Measurements from ENCODE around the gene SPDYE8.
"Not testable (repeated sequence)": the region's sequence is repeated elsewhere in the genome, so short reads cannot be mapped to it uniquely, and the experiment has no call there.

SPDYE8 gene

GRCh38 chr7:73029666-73030065 lies at the start of gene SPDYE8:
Gene SPDYE8, minus strand, starts transcription at chr7:73029766. Its CDS starts 1,800 bp downstream, at chr7:73027966.
- H3K4me1 ChIP-seq (ENCODE audit: control insufficient read depth, insufficient read depth, low read length); POLR2A ChIA-PET; CTCF ChIA-PET; H3K36me3 ChIP-seq (ENCODE audit: control insufficient read depth in 2 of 2, insufficient read depth in 1 of 2, low read length in 2 of 2); H3K4me3 ChIP-seq (ENCODE audit: low read depth, low read length); H3K27ac ChIP-seq (ENCODE audit: extremely low read depth, low read depth, low read length); H3K9me3 ChIP-seq (ENCODE audit: control insufficient read depth, insufficient read depth, low read depth, low read length): not testable (repeated sequence)

GRCh38 chr7:73057811-73058210 lies 28.2 kb upstream of the SPDYE8 start, which contains the start of gene SPDYE11:
Gene SPDYE11, minus strand, starts transcription at chr7:73057911. Its CDS starts 1,800 bp downstream, at chr7:73056111.
- H3K36me3 ChIP-seq (ENCODE audit: control insufficient read depth in 2 of 2, insufficient read depth in 1 of 2, low read length in 2 of 2); CTCF ChIA-PET; H3K4me3 ChIP-seq (ENCODE audit: low read depth, low read length); H3K27ac ChIP-seq (ENCODE audit: extremely low read depth, low read depth, low read length); H3K9me3 ChIP-seq (ENCODE audit: control insufficient read depth, insufficient read depth, low read depth, low read length); H3K4me1 ChIP-seq (ENCODE audit: control insufficient read depth, insufficient read depth, low read length); POLR2A ChIA-PET: not testable (repeated sequence)

GRCh38 chr7:73006491-73006890 lies 23.1 kb downstream of the SPDYE8 start:
- CTCF ChIA-PET; POLR2A ChIA-PET; H3K4me1 ChIP-seq (ENCODE audit: control insufficient read depth, insufficient read depth, low read length); H3K9me3 ChIP-seq (ENCODE audit: control insufficient read depth, insufficient read depth, low read depth, low read length); H3K36me3 ChIP-seq (ENCODE audit: control insufficient read depth in 2 of 2, insufficient read depth in 1 of 2, low read length in 2 of 2); H3K27ac ChIP-seq (ENCODE audit: extremely low read depth, low read depth, low read length): not testable (repeated sequence)
- peak overlapping the region; percentile 25 for H3K4me3 ChIP-seq (ENCODE audit: low read depth, low read length)

GRCh38 chr7:73005693-73006447 lies 23.7 kb downstream of the SPDYE8 start:
- POLR2A ChIA-PET, result not testable (repeated sequence)
- peak; percentile 83 for TF ChIP-seq ZNF561 (tag by site-specific recombination; IDR thresholded peaks at IDR 0.05; ENCODE audit: borderline replicate concordance)
- peak; percentile 72 for TF ChIP-seq EGR2 (tag by site-specific recombination; IDR thresholded peaks at IDR 0.05; ENCODE audit: low read depth)
- TF ChIP-seq PRDM4 (tag by site-specific recombination; IDR thresholded peaks at IDR 0.05), result peak; percentile 94
- TF ChIP-seq ZNF76 (tag by site-specific recombination; IDR thresholded peaks at IDR 0.05; ENCODE audit: borderline replicate concordance, low read depth), result peak; percentile 27; the same call in 1 of the 2 replicates
- TF ChIP-seq PRDM10 (tag by site-specific recombination; IDR thresholded peaks at IDR 0.05), result peak; percentile 63
- TF ChIP-seq ZBTB8A (tag by site-specific recombination; IDR thresholded peaks at IDR 0.05), result peak; percentile 81
- peak; percentile 24; the same call in 1 of the 2 replicates for TF ChIP-seq ZNF391 (tag by site-specific recombination; IDR thresholded peaks at IDR 0.05; ENCODE audit: borderline replicate concordance, low read depth)
- peak; percentile 71; the same call in 1 of the 2 replicates for TF ChIP-seq ZEB2 (tag by site-specific recombination; IDR thresholded peaks at IDR 0.05)
- peak; percentile 43; the same call in 1 of the 2 replicates for TF ChIP-seq ZXDB (tag by site-specific recombination; IDR thresholded peaks at IDR 0.05)
- peak; percentile 33; the same call in 1 of the 2 replicates for TF ChIP-seq ZNF677 (tag by site-specific recombination; IDR thresholded peaks at IDR 0.05)
- TF ChIP-seq ZFP69B (tag by site-specific recombination; IDR thresholded peaks at IDR 0.05), result 0 out of 2 replicates have a peak, but pooled peaks have one; percentile 56
- TF ChIP-seq ZBTB21 (tag by site-specific recombination; IDR thresholded peaks at IDR 0.05), result peak; percentile 89
- peak; percentile 47; the same call in 1 of the 2 replicates for TF ChIP-seq ZFP37 (tag by site-specific recombination; IDR thresholded peaks at IDR 0.05)
- peak; percentile 100 for TF ChIP-seq ZNF362 (tag by site-specific recombination; IDR thresholded peaks at IDR 0.05)
- peak; percentile 58; the same call in 1 of the 2 replicates for TF ChIP-seq BCL11A (tag by site-specific recombination; IDR thresholded peaks at IDR 0.05; ENCODE audit: low read depth)
- peak; percentile 30; the same call in 1 of the 2 replicates for TF ChIP-seq ZBTB17 (tag by site-specific recombination; IDR thresholded peaks at IDR 0.05)

More at GRCh38 chr7:73005693-73006447, 23.7 kb downstream of the SPDYE8 start:
- H3K36me3 ChIP-seq (ENCODE audit: control insufficient read depth in 2 of 2, insufficient read depth in 1 of 2, low read length in 2 of 2); CTCF ChIA-PET; H3K9me3 ChIP-seq (ENCODE audit: control insufficient read depth, insufficient read depth, low read depth, low read length); H3K4me1 ChIP-seq (ENCODE audit: control insufficient read depth, insufficient read depth, low read length): not testable (repeated sequence)
- H3K4me3 ChIP-seq (ENCODE audit: low read depth, low read length), result peak overlapping the region; percentile 66
- peak overlapping the region; percentile 84 for H3K27ac ChIP-seq (ENCODE audit: extremely low read depth, low read depth, low read length)

All from HEK293 (cell line).